T-helper 17 cell (primary cell): ENCODE results near the gene ACSF2. TPM values are rescaled to one million over a fixed set of nuclear protein-coding genes. Genes with fewer than 3 reads are reported as not detected.

Experiments used
- ATAC-seq: fragments of 150-1000 bp; cut with Tn5 transposase; 2 replicates; pipeline ENCODE4 v1.10.0; 2021; ENCODE audit warnings: mild to moderate bottlenecking, moderate library complexity
- DNase-seq, 3 donors: peaks; one replicate each; pipeline versions ENCODE4 v3.0.0 to v3.0.0-alpha.2; 2020 to 2021
- H3K9me3 ChIP-seq: one replicate; pipeline ENCODE4 v1.7.0; 2013; ENCODE audit warnings: low read length, mild to moderate bottlenecking; ENCODE audit not compliant: control insufficient read depth, poor library complexity, severe bottlenecking
- H3K27ac Mint-ChIP-seq: one replicate; pipeline ENCODE4 v1.8.0; 2022; ENCODE audit warnings: mild to moderate bottlenecking, moderate library complexity, mixed read lengths
- H3K27me3 Mint-ChIP-seq: one replicate; pipeline ENCODE4 v1.8.0; 2022; ENCODE audit warnings: mixed read lengths
- H3K36me3 Mint-ChIP-seq: one replicate; pipeline ENCODE4 v1.8.0; 2022; ENCODE audit warnings: low read depth, mixed read lengths
- H3K4me1 Mint-ChIP-seq: one replicate; pipeline ENCODE4 v1.8.0; 2022; ENCODE audit warnings: mild to moderate bottlenecking, mixed read lengths
- H3K4me3 Mint-ChIP-seq: one replicate; pipeline ENCODE4 v1.8.0; 2022; ENCODE audit warnings: mild to moderate bottlenecking, moderate library complexity, mixed read lengths
- total RNA-seq, 4 donors: library from RNA in 2 of 4; stranded (reverse) in 2 of 4; gene quantifications; one replicate each; pipeline ENCODE4 v1.2.3 and lab custom pipeline; 2022 to 2026

ACSF2 gene
- total RNA-seq, 2 donors from 2014 or later, result 16.4 to 21.8 TPM

- DNase-seq, result no peak
- peaks cover 11% of the 10 kb centered on the region for H3K4me1 Mint-ChIP-seq
- no peaks in the 10 kb centered on the region for H3K27me3 Mint-ChIP-seq
- no peak for ATAC-seq
- peaks cover 3% of the 10 kb centered on the region for H3K36me3 Mint-ChIP-seq
- no peaks in the 10 kb centered on the region for H3K9me3 ChIP-seq
- no peak overlapping the region for H3K27ac Mint-ChIP-seq
- H3K4me3 Mint-ChIP-seq, result no peak overlapping the region
Measured at GRCh38 chr17:50502301-50502990, 76.4 kb downstream of the ACSF2 start.

- DNase-seq, result no peak
- H3K9me3 ChIP-seq, result no peaks in the 10 kb centered on the region
- H3K4me3 Mint-ChIP-seq, result no peak overlapping the region
- H3K36me3 Mint-ChIP-seq, result peaks cover 3% of the 10 kb centered on the region
- ATAC-seq, result no peak
- H3K27ac Mint-ChIP-seq, result no peak overlapping the region
- H3K27me3 Mint-ChIP-seq, result no peaks in the 10 kb centered on the region
- peaks cover 23% of the 10 kb centered on the region for H3K4me1 Mint-ChIP-seq
Measured at GRCh38 chr17:50505591-50506130, 79.6 kb downstream of the ACSF2 start.

DNA sequence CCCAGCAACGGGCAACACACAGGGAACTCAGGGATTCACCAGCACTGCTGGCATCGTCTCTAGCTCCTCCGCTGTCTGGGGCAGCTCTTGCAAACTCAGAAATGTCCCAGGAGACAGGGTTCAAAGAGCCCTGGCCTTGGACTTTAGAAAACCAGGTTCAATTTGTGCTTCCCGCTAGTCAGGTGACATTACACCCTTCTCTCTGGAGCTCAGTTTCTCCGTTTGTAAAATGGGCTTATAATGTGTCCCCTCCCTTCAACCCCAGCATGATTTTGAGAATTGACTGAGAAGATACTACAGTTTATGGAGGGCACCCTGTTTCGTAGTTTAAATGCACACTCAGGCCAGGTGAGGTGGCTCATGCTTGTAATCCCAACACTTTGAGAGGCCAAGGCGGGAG lies 80.3 kb downstream of the ACSF2 start:
- DNase-seq (no peak), ATAC-seq (no peak)
- H3K27me3 Mint-ChIP-seq, result no peaks in the 10 kb centered on the region
- peaks cover 3% of the 10 kb centered on the region for H3K36me3 Mint-ChIP-seq
- no peak overlapping the region for H3K27ac Mint-ChIP-seq
- H3K4me3 Mint-ChIP-seq, result no peak overlapping the region
- H3K9me3 ChIP-seq, result no peaks in the 10 kb centered on the region
- H3K4me1 Mint-ChIP-seq, result peaks cover 28% of the 10 kb centered on the region

- no peaks in the 10 kb centered on the region for H3K9me3 ChIP-seq
- H3K4me1 Mint-ChIP-seq, result peaks cover 33% of the 10 kb centered on the region
- peaks cover 4% of the 10 kb centered on the region for H3K36me3 Mint-ChIP-seq
- H3K4me3 Mint-ChIP-seq, result peak within 1 kb of the TSS; percentile 90
- H3K27ac Mint-ChIP-seq, result peak within 1 kb of the TSS; percentile 91
- no peaks in the 10 kb centered on the region for H3K27me3 Mint-ChIP-seq
- DNase-seq (peak; percentile 64 to 74 (median 73)), ATAC-seq (peak; percentile 81)
Measured at GRCh38 chr17:50507871-50508572, 82.0 kb downstream of the ACSF2 start, which contains the start of gene MYCBPAP. Gene MYCBPAP, plus strand, starts transcription at chr17:50508439. Its CDS starts 236 bp downstream, at chr17:50508675.

DNA sequence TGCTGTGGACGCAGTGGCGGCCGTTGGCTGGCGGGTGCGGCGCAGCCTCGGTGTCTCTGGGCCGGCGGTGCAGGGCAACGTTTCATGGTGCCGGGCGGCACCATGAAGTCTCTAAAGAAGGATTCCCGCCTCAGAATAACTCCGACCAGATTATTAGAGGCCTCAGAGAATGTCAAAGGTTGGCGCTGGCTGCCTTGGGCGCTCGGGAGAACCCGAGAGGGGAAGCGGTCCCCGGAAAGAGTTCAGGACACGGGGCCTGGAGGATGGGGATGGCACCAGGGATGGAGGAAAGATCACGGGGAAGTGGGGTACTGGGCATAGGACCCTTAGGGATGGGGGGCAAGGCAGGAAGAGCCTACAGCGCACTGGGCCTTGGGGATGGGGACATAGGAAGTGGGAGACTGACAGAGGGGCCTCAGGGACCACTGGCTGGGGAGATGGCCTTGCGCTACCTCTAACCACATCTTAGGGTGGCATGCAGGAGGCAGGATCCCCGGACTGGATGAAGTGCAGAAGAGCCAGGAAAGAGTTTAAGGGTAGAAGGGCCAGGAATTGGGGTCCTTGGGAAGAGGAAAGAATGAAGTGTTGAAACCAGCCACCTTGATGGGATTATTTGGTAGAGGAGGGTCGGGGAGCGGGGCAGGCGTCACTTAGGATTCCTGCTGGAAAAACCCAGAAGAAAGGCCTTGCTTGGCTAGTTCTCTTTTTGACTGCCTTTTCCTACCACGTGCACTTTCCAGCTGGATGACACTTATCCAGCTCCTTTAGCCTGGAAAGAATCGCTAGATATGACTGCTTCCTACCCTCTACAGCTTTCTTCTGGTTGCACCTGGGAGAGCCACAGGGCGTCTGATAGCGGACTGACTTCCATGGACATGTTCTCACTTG lies 82.8 kb downstream of the ACSF2 start:
- Mint-ChIP-seq H3K27ac (peak overlapping the region; percentile 91), H3K4me1 (peaks cover 30% of the 10 kb centered on the region), H3K4me3 (peak overlapping the region; percentile 90), H3K36me3 (peaks cover 2% of the 10 kb centered on the region), H3K27me3 (no peaks in the 10 kb centered on the region)
- DNase-seq (no peak), ATAC-seq (no peak)
- no peaks in the 10 kb centered on the region for H3K9me3 ChIP-seq

DNA sequence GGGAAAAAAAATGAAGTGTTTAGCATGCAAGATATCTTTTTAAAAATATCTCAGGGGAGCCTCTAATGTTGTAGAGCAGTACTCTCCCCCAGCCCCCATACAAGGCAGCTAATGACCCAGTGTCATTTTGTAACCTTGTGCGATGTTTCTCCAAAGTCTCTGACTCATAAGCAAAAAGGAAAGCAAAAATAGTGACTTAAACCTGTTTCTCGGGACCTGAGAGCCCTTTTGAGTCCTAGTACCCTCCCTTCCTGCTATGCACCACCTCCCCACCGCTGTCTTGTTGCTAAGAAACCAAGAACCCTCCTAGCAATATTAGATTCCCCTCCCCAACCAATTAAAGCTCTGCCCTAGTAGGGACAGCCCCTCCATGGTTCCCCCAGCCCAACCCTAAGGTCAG lies 85.0 kb downstream of the ACSF2 start:
- ATAC-seq, result peak; percentile 80
- H3K4me1 Mint-ChIP-seq, result peaks cover 23% of the 10 kb centered on the region
- H3K27ac Mint-ChIP-seq, result peak overlapping the region; percentile 89
- H3K36me3 Mint-ChIP-seq, result peaks cover 2% of the 10 kb centered on the region
- H3K9me3 ChIP-seq, result no peaks in the 10 kb centered on the region
- peak in 2 of 3 donors; percentile 15 to 19 for DNase-seq
- peak overlapping the region; percentile 68 for H3K4me3 Mint-ChIP-seq
- no peaks in the 10 kb centered on the region for H3K27me3 Mint-ChIP-seq

DNA sequence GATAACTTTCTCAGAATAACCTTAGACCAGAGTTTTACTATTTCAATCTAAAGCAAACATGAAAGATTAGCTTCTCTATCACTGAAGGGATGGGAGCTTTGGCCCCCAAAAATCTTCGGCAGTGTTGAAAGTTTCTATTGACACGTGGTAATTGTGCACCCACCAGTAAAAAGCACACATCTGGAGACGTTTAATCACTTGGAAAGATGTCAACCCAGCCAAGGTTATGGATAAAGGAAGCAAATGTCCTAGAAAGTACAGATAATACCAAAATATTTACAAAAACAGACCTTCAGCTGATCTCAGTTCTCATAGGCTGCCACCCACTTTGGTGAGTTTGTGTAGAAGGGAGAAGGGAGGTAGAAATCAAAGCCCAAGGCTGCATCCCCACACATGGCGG lies 87.5 kb downstream of the ACSF2 start:
- peaks cover 33% of the 10 kb centered on the region for H3K4me1 Mint-ChIP-seq
- H3K27ac Mint-ChIP-seq, result no peak overlapping the region
- H3K9me3 ChIP-seq, result no peaks in the 10 kb centered on the region
- ATAC-seq, result no peak
- no peak for DNase-seq
- H3K4me3 Mint-ChIP-seq, result no peak overlapping the region
- peaks cover 2% of the 10 kb centered on the region for H3K36me3 Mint-ChIP-seq
- no peaks in the 10 kb centered on the region for H3K27me3 Mint-ChIP-seq

DNA sequence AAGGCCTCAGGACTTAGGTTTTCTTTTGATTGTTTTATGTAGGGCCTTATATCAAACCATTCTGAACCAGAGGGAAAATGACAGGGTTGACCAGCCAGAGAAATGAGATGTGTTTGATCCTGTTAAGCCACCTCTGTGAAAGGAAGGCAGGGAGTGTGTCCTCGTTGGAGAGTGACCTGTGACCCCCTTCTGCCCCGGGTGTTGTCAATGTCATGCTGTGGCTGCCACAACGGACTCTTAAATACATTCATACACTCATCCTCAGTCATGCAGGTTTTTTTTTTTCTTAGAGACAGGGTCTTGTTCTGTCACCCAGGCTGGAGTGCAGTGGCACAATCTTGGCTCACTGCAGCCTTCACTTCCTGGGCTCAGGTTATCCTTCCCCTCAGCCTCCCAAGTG lies 88.4 kb downstream of the ACSF2 start:
- H3K36me3 Mint-ChIP-seq, result peaks cover 2% of the 10 kb centered on the region
- H3K4me3 Mint-ChIP-seq, result no peak overlapping the region
- DNase-seq, result no peak
- H3K9me3 ChIP-seq, result no peaks in the 10 kb centered on the region
- no peak overlapping the region for H3K27ac Mint-ChIP-seq
- H3K27me3 Mint-ChIP-seq, result no peaks in the 10 kb centered on the region
- H3K4me1 Mint-ChIP-seq, result peaks cover 29% of the 10 kb centered on the region
- no peak for ATAC-seq

GRCh38 chr17:50514936-50515702 lies 89.1 kb downstream of the ACSF2 start:
- peaks cover 25% of the 10 kb centered on the region for H3K4me1 Mint-ChIP-seq
- no peak for DNase-seq
- ATAC-seq, result no peak
- no peaks in the 10 kb centered on the region for H3K9me3 ChIP-seq
- no peak overlapping the region for H3K27ac Mint-ChIP-seq
- no peaks in the 10 kb centered on the region for H3K27me3 Mint-ChIP-seq
- H3K36me3 Mint-ChIP-seq, result peaks cover 2% of the 10 kb centered on the region
- no peak overlapping the region for H3K4me3 Mint-ChIP-seq

DNA sequence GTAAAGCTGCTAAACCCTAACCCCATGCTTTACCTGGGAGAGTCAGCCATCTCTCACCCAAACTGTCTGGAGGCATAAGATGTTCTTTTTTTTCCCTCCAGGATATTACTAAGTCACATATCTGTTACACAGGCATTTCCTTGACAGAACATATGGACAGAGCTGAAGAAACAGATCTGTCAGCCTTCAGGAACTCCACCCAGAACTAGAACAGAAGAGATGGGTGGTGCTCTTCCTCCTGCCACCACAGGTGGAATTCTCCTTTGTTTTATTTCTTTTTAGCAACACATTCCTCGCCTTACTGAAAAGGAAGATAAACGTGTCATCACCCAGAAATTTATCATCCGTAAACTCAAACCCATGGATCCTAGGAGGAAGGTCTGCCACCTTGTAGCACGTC lies 91.0 kb downstream of the ACSF2 start:
- H3K4me3 Mint-ChIP-seq, result no peak overlapping the region
- H3K4me1 Mint-ChIP-seq, result peaks cover 13% of the 10 kb centered on the region
- H3K36me3 Mint-ChIP-seq, result no peaks in the 10 kb centered on the region
- ATAC-seq (no peak), DNase-seq (no peak)
- peak overlapping the region; percentile 21 for H3K27ac Mint-ChIP-seq
- no peaks in the 10 kb centered on the region for H3K9me3 ChIP-seq
- H3K27me3 Mint-ChIP-seq, result no peaks in the 10 kb centered on the region

GRCh38 chr17:50517504-50518383 lies 91.7 kb downstream of the ACSF2 start:
- H3K9me3 ChIP-seq, result no peaks in the 10 kb centered on the region
- DNase-seq (no peak), ATAC-seq (no peak)
- peaks cover 13% of the 10 kb centered on the region for H3K4me1 Mint-ChIP-seq
- no peaks in the 10 kb centered on the region for H3K27me3 Mint-ChIP-seq
- no peaks in the 10 kb centered on the region for H3K36me3 Mint-ChIP-seq
- H3K4me3 Mint-ChIP-seq, result peak overlapping the region; percentile 15
- peak overlapping the region; percentile 21 for H3K27ac Mint-ChIP-seq
